WI38 (cell line): Measurements from ENCODE around the gene NNMT.

ENCODE experiments used
- H3K4me3 ChIP-seq: 2 replicates; pipeline ENCODE4 v1.5.1; 2011; ENCODE audit warnings: low read depth, mild to moderate bottlenecking, control low read depth, low read length
- CTCF ChIP-seq: IDR thresholded peaks from 2 replicates; pipeline ENCODE4 v1.5.1; 2012; ENCODE audit warnings: low read depth, mild to moderate bottlenecking, control low read depth, low read length

Gene NNMT

GRCh38 chr11:114253771-114254170 lies 42.4 kb upstream of the NNMT start:
- no peak for TF ChIP-seq CTCF
- no peak overlapping the region for H3K4me3 ChIP-seq

GRCh38 chr11:114254571-114255146 lies 41.5 kb upstream of the NNMT start:
- H3K4me3 ChIP-seq: no peak overlapping the region
- no peak for TF ChIP-seq CTCF

GRCh38 chr11:114255289-114255688 lies 40.9 kb upstream of the NNMT start:
- no peak for TF ChIP-seq CTCF
- H3K4me3 ChIP-seq: no peak overlapping the region

DNA sequence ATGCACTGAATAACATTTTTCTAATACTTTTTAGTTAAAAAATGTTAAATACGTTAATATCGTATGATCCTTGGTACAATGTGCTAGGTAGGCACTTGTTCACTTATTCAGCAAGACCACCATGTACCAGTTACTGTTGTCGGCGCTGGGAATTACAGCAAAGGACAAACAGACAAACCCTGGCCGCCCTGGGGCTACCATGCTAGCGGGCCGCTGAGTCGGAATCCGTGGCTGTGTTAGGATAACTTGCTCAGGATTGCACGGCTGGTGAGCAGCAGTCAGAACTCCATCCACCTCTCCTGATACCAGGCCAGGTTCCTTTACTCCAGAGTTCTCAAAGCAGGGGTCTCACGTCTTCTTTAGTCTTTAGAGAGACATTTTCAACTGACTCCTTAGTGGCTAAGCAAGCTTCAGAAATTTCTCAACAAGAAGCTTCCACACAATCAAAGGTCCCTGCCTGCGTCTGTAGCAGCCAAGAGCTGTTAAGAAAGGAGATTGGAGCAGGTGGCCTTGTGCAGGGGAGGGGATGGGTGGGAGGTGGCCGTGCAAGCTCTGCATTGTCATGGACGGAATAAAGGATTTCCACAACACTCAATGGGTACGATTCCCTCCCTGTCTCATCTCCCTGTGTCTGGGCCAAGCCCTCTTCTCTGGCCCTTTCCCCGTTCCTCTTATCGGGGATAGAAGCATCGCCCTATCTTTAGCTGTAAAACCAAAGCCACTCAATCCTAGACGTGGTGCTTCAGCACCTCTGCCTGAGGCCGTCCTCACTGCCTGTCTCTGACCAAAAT lies 39.8 kb upstream of the NNMT start:
- H3K4me3 ChIP-seq: no peak overlapping the region
- no peak for TF ChIP-seq CTCF

DNA sequence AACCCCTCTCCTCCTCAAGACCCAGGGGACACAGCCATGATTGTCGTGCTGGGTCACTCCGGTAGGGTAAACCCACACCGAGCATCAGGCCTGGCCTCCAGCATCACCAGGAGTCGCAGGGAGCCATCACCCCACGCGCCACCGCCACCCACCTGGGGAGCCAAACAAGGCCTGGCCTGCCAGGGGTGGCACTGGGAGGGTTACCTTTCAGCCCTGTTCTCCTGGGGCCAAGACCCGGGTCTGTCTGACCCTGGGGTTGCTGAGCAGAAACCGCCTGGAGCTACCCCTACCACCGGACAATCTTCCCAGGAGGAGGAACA lies 39.3 kb upstream of the NNMT start:
- H3K4me3 ChIP-seq: no peak overlapping the region
- no peak for TF ChIP-seq CTCF

DNA sequence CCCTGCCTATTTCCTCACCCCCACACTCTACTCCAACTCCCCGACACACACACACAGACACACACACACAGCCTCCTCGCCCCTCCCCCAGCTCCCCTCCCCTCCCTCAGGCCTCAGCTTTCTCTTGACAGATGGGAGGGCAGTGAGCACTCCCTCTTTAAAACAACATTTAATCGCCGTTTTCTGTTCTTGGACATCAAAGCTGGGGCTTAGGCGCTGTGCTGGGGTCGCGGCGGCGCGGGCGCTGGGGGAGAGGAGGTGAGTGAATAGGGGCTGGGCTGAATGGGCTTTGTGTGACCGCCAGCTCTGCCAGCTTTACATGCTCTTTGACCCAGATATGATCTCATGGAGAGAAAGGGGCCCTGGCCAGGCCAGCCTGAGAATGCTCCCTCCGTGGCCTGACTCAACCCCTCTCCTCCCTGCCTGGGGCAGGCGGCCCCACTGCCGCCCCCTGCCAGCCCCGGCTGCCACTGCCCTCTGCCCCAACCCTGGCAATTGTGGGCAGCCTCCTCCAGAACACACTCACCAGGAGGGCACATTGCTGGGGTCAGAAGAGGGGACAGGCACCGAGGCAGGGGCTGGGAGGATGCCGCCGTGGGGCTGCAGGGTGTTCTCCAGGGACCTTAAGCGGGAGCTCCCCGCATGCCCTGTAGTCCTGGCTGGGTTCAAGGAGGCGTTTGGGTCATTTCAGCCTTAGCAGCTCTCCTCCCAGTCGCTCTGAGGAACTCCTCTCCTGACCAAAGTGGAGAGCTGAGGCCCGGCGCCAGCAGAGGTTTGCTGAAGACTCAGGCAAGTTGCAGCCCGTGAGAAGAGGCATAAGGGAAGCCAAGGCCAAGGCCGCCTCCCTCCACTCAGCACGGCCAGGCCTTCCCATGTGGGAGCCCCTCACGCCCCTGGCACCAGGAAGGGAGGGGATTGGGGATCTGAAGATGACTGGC lies 38.3 kb upstream of the NNMT start:
- TF ChIP-seq CTCF: no peak

GRCh38 chr11:114258696-114259095 lies 37.5 kb upstream of the NNMT start:
- H3K4me3 ChIP-seq: no peak overlapping the region
- TF ChIP-seq CTCF: no peak

More for the DNA sequence above, 38.3 kb upstream of the NNMT start:
- no peak overlapping the region for H3K4me3 ChIP-seq
